ENCODE data around the gene MYO3B. TPM values are rescaled to one million over a fixed set of nuclear protein-coding genes. Genes with fewer than 3 reads are reported as not detected.

The MYO3B gene
- total RNA-seq, 1 donor from 2014 or later, result 27.3 TPM

- Mint-ChIP-seq H3K27ac (no peak overlapping the region), H3K4me1 (peaks cover 55% of the 10 kb centered on the region)
- H3K27ac ChIP-seq, result no peak overlapping the region
Measured at GRCh38 chr2:170365003-170365402, 187.1 kb downstream of the MYO3B start.

GRCh38 chr2:170365686-170366085 is 187.7 kb downstream of the MYO3B start:
- H3K27ac ChIP-seq, result no peak overlapping the region
- peaks cover 42% of the 10 kb centered on the region for H3K79me2 ChIP-seq (ENCODE audit: low read depth)
- H3K4me3 Mint-ChIP-seq, result no peak overlapping the region
- no peaks in the 10 kb centered on the region for H3K9me3 Mint-ChIP-seq
- no peak for DNase-seq (ENCODE audit: low spot score)
- H4K20me1 ChIP-seq (ENCODE audit: low read depth), result no peaks in the 10 kb centered on the region
- no peak overlapping the region for H3K4me2 ChIP-seq
- H3F3A ChIP-seq (ENCODE audit: low read depth), result peaks cover 34% of the 10 kb centered on the region
- H3K27me3 Mint-ChIP-seq (ENCODE audit: insufficient read depth, low read depth), result peaks cover 6% of the 10 kb centered on the region
- H3K27me3 ChIP-seq, result no peaks in the 10 kb centered on the region
- no peaks in the 10 kb centered on the region for H3K36me3 ChIP-seq
- H2AFZ ChIP-seq (replicated peaks), result no peak overlapping the region
- peaks cover 55% of the 10 kb centered on the region for H3K4me1 Mint-ChIP-seq
- H3K9ac ChIP-seq, result no peak overlapping the region
- no peak overlapping the region for H3K4me3 ChIP-seq
- TF ChIP-seq EZH2phosphoT487 (IDR thresholded peaks at IDR 0.05) (no peak), CTCF (IDR thresholded peaks at IDR 0.05) (no peak), EZH2 (IDR thresholded peaks at IDR 0.05) (no peak)
- peaks cover 97% of the 10 kb centered on the region for H3K4me1 ChIP-seq
- no peak overlapping the region for H3K27ac Mint-ChIP-seq
- no peaks in the 10 kb centered on the region for H3K9me3 ChIP-seq (ENCODE audit: low read depth)
- no peaks in the 10 kb centered on the region for H3K36me3 Mint-ChIP-seq

More at GRCh38 chr2:170365003-170365402, 187.1 kb downstream of the MYO3B start:
- H3K9ac ChIP-seq, result no peak overlapping the region
- no peak for DNase-seq (ENCODE audit: low spot score)
- H3K9me3 Mint-ChIP-seq, result no peaks in the 10 kb centered on the region
- H3K9me3 ChIP-seq (ENCODE audit: low read depth), result no peaks in the 10 kb centered on the region
- H3K4me3 Mint-ChIP-seq, result no peak overlapping the region
- no peak overlapping the region for H2AFZ ChIP-seq (replicated peaks)
- no peaks in the 10 kb centered on the region for H3K27me3 ChIP-seq
- no peak overlapping the region for H3K4me3 ChIP-seq
- H3K27me3 Mint-ChIP-seq (ENCODE audit: insufficient read depth, low read depth), result peaks cover 6% of the 10 kb centered on the region
- no peaks in the 10 kb centered on the region for H3K36me3 Mint-ChIP-seq
- H3K4me2 ChIP-seq, result peak overlapping the region; percentile 73
- TF ChIP-seq EZH2 (IDR thresholded peaks at IDR 0.05) (no peak), CTCF (IDR thresholded peaks at IDR 0.05) (no peak), EZH2phosphoT487 (IDR thresholded peaks at IDR 0.05) (no peak)
- peaks cover 98% of the 10 kb centered on the region for H3K4me1 ChIP-seq
- peaks cover 34% of the 10 kb centered on the region for H3F3A ChIP-seq (ENCODE audit: low read depth)
- H4K20me1 ChIP-seq (ENCODE audit: low read depth), result no peaks in the 10 kb centered on the region
- H3K79me2 ChIP-seq (ENCODE audit: low read depth), result peaks cover 42% of the 10 kb centered on the region
- no peaks in the 10 kb centered on the region for H3K36me3 ChIP-seq

DNA sequence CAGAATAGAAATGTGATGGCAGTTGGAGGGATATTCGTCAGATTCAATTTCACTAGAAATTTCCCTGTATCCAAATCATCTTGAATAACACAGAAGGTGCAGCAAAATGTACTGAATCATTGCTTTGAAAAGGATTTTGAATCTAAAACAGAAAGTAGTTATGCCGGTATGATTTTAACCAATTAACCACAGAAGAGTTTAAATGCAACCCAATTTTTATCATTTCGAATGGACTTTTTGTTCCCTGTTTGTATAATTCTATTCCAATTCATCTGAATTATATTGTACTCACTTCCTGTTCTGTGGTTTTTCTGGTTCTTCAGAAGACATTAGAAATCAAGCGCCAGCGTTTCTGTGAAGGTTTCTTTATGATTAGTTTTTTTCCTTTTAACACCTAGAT is 190.4 kb downstream of the MYO3B start:
- no peaks in the 10 kb centered on the region for H3K9me3 ChIP-seq (ENCODE audit: low read depth)
- H2AFZ ChIP-seq (replicated peaks), result no peak overlapping the region
- H3K4me1 Mint-ChIP-seq, result peaks cover 44% of the 10 kb centered on the region
- no peak overlapping the region for H3K27ac Mint-ChIP-seq
- TF ChIP-seq EZH2phosphoT487 (IDR thresholded peaks at IDR 0.05) (no peak), EZH2 (IDR thresholded peaks at IDR 0.05) (no peak), CTCF (IDR thresholded peaks at IDR 0.05) (no peak)
- H3K4me3 Mint-ChIP-seq, result no peak overlapping the region
- H3K27ac ChIP-seq, result no peak overlapping the region
- peak overlapping the region; percentile 10 for H3K4me2 ChIP-seq
- H3K36me3 Mint-ChIP-seq, result no peaks in the 10 kb centered on the region
- no peaks in the 10 kb centered on the region for H4K20me1 ChIP-seq (ENCODE audit: low read depth)
- H3F3A ChIP-seq (ENCODE audit: low read depth), result peaks cover 28% of the 10 kb centered on the region
- no peaks in the 10 kb centered on the region for H3K27me3 ChIP-seq
- H3K79me2 ChIP-seq (ENCODE audit: low read depth), result peaks cover 24% of the 10 kb centered on the region
- H3K27me3 Mint-ChIP-seq (ENCODE audit: insufficient read depth, low read depth), result peaks cover 9% of the 10 kb centered on the region
- H3K4me1 ChIP-seq, result peaks cover 80% of the 10 kb centered on the region
- no peaks in the 10 kb centered on the region for H3K36me3 ChIP-seq
- no peak overlapping the region for H3K9ac ChIP-seq
- no peaks in the 10 kb centered on the region for H3K9me3 Mint-ChIP-seq
- H3K4me3 ChIP-seq, result no peak overlapping the region
- DNase-seq (ENCODE audit: low spot score), result no peak
